ENCODE results near the gene ECT2L.
A peak's percentile ranks its signal among the peaks of the same experiment; 100 is the strongest.

Gene ECT2L

GRCh38 chr6:138805016-138805765, 9.3 kb downstream of the ECT2L start:
- no peak for DNase-seq (ENCODE audit: low read depth, low spot score)

- no peak for DNase-seq (ENCODE audit: low read depth, low spot score)
Measured at GRCh38 chr6:138806889-138807288, 11.0 kb downstream of the ECT2L start.

GRCh38 chr6:138809677-138810076, 13.8 kb downstream of the ECT2L start:
- DNase-seq (ENCODE audit: low read depth, low spot score): no peak

GRCh38 chr6:138811866-138812265, 16.0 kb downstream of the ECT2L start:
- DNase-seq (ENCODE audit: low read depth, low spot score): no peak

GRCh38 chr6:138814179-138814834, 18.4 kb downstream of the ECT2L start:
- DNase-seq (ENCODE audit: low read depth, low spot score): no peak

- DNase-seq (ENCODE audit: low read depth, low spot score): no peak
Measured at GRCh38 chr6:138815221-138815620, 19.3 kb downstream of the ECT2L start.

- peak; percentile 16 for DNase-seq (ENCODE audit: low read depth, low spot score)
Measured at GRCh38 chr6:138815797-138816528, 20.1 kb downstream of the ECT2L start.

GRCh38 chr6:138817799-138818198, 21.9 kb downstream of the ECT2L start:
- DNase-seq (ENCODE audit: low read depth, low spot score): no peak

- no peak for DNase-seq (ENCODE audit: low read depth, low spot score)
Measured at GRCh38 chr6:138818496-138819194, 22.8 kb downstream of the ECT2L start.

GRCh38 chr6:138821519-138821918, 25.6 kb downstream of the ECT2L start:
- no peak for DNase-seq (ENCODE audit: low read depth, low spot score)

- DNase-seq (ENCODE audit: low read depth, low spot score): no peak
Measured at GRCh38 chr6:138824482-138825144, 28.7 kb downstream of the ECT2L start.

GRCh38 chr6:138830248-138830647, 34.4 kb downstream of the ECT2L start:
- DNase-seq (ENCODE audit: low read depth, low spot score): no peak

GRCh38 chr6:138832182-138832581, 36.3 kb downstream of the ECT2L start:
- no peak for DNase-seq (ENCODE audit: low read depth, low spot score)

GRCh38 chr6:138833816-138834539, 38.1 kb downstream of the ECT2L start:
- no peak for DNase-seq (ENCODE audit: low read depth, low spot score)

- DNase-seq (ENCODE audit: low read depth, low spot score): no peak
Measured at GRCh38 chr6:138837246-138837645, 41.4 kb downstream of the ECT2L start.

GRCh38 chr6:138844192-138844591, 48.3 kb downstream of the ECT2L start:
- peak; percentile 52 for DNase-seq (ENCODE audit: low read depth, low spot score)

- no peak for DNase-seq (ENCODE audit: low read depth, low spot score)
Measured at GRCh38 chr6:138847884-138848283, 52.0 kb downstream of the ECT2L start.

- no peak for DNase-seq (ENCODE audit: low read depth, low spot score)
Measured at GRCh38 chr6:138848461-138848860, 52.6 kb downstream of the ECT2L start.

- DNase-seq (ENCODE audit: low read depth, low spot score): no peak
Measured at GRCh38 chr6:138849791-138850190, 53.9 kb downstream of the ECT2L start.

GRCh38 chr6:138856654-138857053, 60.8 kb downstream of the ECT2L start:
- DNase-seq (ENCODE audit: low read depth, low spot score): no peak

- no peak for DNase-seq (ENCODE audit: low read depth, low spot score)
Measured at GRCh38 chr6:138857775-138858174, 61.9 kb downstream of the ECT2L start.
